ENCODE results near the gene NME3. TPM values are rescaled to one million over a fixed set of nuclear protein-coding genes. Genes with fewer than 3 reads are reported as not detected.

Gene NME3
- total RNA-seq, 1 experiment from 2014 or later, result 86.8 TPM

DNA sequence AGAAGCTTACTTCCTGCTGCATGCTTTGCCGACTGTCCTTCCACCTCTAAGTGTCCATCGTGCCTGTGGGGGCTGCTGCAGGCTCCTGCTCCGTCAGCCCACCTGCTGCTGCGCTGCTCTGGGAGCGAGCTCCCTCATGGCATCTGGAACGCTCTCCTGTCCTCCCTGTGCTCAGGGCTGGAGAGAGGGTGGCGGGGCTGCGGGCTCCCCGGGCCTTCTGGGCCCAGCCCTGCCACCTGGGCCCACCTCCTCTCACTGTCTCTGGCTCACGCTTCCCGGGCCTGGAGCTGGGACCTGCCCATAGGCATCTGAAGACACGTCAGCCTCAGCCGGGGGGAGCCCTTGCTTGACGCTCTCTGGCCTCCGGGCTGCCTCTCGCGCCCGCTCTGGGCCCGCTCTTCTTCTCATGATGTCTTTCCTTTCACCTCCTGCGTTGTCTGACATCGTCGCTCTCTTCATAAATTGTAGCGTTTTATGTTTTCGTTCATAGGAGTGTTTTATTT is 27.0 kb downstream of the NME3 start:
- Mint-ChIP-seq H3K4me3 (no peak overlapping the region), H3K4me1 (no peaks in the 10 kb centered on the region), H3K9me3 (no peaks in the 10 kb centered on the region), H3K27ac (no peak overlapping the region), H3K27me3 (ENCODE audit: low read depth) (no peaks in the 10 kb centered on the region), H3K36me3 (peaks cover 4% of the 10 kb centered on the region)
- CTCF ChIA-PET, result no interaction called here
- DNase-seq (ENCODE audit: low spot score), result no peak
- POLR2A ChIA-PET, result no interaction called here
- TF ChIP-seq, protein P1, sequence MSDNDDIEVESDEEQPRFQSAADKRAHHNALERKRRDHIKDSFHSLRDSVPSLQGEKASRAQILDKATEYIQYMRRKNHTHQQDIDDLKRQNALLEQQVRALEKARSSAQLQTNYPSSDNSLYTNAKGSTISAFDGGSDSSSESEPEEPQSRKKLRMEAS (CRISPR knock-in tag; IDR thresholded peaks at IDR 0.05), result no peak
- TF ChIP-seq ATF1 (CRISPR knock-in tag; IDR thresholded peaks at IDR 0.05) (no peak), HMGA2 (CRISPR knock-in tag; IDR thresholded peaks at IDR 0.05) (no peak), PRRX2 (CRISPR knock-in tag; IDR thresholded peaks at IDR 0.05) (no peak), MXD4 (CRISPR knock-in tag; IDR thresholded peaks at IDR 0.05; ENCODE audit: borderline replicate concordance) (no peak), TCF7 (CRISPR knock-in tag; IDR thresholded peaks at IDR 0.05; ENCODE audit: low read depth) (no peak), ZNF416 (CRISPR knock-in tag; IDR thresholded peaks at IDR 0.05) (no peak), IRF2 (CRISPR knock-in tag; IDR thresholded peaks at IDR 0.05; ENCODE audit: borderline replicate concordance, low read depth) (no peak), NFYB (CRISPR knock-in tag; conservative IDR thresholded peaks at IDR 0.05; ENCODE audit: low read depth) (no peak), FOXK1 (CRISPR knock-in tag; IDR thresholded peaks at IDR 0.05) (no peak), TEAD4 (CRISPR knock-in tag; IDR thresholded peaks at IDR 0.05) (no peak)
- TF ChIP-seq, protein P2, sequence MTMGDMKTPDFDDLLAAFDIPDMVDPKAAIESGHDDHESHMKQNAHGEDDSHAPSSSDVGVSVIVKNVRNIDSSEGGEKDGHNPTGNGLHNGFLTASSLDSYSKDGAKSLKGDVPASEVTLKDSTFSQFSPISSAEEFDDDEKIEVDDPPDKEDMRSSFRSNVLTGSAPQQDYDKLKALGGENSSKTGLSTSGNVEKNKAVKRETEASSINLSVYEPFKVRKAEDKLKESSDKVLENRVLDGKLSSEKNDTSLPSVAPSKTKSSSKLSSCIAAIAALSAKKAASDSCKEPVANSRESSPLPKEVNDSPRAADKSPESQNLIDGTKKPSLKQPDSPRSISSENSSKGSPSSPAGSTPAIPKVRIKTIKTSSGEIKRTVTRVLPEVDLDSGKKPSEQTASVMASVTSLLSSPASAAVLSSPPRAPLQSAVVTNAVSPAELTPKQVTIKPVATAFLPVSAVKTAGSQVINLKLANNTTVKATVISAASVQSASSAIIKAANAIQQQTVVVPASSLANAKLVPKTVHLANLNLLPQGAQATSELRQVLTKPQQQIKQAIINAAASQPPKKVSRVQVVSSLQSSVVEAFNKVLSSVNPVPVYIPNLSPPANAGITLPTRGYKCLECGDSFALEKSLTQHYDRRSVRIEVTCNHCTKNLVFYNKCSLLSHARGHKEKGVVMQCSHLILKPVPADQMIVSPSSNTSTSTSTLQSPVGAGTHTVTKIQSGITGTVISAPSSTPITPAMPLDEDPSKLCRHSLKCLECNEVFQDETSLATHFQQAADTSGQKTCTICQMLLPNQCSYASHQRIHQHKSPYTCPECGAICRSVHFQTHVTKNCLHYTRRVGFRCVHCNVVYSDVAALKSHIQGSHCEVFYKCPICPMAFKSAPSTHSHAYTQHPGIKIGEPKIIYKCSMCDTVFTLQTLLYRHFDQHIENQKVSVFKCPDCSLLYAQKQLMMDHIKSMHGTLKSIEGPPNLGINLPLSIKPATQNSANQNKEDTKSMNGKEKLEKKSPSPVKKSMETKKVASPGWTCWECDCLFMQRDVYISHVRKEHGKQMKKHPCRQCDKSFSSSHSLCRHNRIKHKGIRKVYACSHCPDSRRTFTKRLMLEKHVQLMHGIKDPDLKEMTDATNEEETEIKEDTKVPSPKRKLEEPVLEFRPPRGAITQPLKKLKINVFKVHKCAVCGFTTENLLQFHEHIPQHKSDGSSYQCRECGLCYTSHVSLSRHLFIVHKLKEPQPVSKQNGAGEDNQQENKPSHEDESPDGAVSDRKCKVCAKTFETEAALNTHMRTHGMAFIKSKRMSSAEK (CRISPR knock-in tag; IDR thresholded peaks at IDR 0.05; ENCODE audit: borderline replicate concordance), result no peak
- TF ChIP-seq, protein P3, sequence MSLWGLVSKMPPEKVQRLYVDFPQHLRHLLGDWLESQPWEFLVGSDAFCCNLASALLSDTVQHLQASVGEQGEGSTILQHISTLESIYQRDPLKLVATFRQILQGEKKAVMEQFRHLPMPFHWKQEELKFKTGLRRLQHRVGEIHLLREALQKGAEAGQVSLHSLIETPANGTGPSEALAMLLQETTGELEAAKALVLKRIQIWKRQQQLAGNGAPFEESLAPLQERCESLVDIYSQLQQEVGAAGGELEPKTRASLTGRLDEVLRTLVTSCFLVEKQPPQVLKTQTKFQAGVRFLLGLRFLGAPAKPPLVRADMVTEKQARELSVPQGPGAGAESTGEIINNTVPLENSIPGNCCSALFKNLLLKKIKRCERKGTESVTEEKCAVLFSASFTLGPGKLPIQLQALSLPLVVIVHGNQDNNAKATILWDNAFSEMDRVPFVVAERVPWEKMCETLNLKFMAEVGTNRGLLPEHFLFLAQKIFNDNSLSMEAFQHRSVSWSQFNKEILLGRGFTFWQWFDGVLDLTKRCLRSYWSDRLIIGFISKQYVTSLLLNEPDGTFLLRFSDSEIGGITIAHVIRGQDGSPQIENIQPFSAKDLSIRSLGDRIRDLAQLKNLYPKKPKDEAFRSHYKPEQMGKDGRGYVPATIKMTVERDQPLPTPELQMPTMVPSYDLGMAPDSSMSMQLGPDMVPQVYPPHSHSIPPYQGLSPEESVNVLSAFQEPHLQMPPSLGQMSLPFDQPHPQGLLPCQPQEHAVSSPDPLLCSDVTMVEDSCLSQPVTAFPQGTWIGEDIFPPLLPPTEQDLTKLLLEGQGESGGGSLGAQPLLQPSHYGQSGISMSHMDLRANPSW (CRISPR knock-in tag; conservative IDR thresholded peaks at IDR 0.05; ENCODE audit: low read depth), result no peak
- TF ChIP-seq, protein P4, sequence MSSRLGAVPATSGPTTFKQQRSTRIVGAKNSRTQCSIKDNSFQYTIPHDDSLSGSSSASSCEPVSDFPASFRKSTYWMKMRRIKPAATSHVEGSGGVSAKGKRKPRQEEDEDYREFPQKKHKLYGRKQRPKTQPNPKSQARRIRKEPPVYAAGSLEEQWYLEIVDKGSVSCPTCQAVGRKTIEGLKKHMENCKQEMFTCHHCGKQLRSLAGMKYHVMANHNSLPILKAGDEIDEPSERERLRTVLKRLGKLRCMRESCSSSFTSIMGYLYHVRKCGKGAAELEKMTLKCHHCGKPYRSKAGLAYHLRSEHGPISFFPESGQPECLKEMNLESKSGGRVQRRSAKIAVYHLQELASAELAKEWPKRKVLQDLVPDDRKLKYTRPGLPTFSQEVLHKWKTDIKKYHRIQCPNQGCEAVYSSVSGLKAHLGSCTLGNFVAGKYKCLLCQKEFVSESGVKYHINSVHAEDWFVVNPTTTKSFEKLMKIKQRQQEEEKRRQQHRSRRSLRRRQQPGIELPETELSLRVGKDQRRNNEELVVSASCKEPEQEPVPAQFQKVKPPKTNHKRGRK (CRISPR knock-in tag; IDR thresholded peaks at IDR 0.05; ENCODE audit: borderline replicate concordance), result no peak
- TF ChIP-seq, protein P5, sequence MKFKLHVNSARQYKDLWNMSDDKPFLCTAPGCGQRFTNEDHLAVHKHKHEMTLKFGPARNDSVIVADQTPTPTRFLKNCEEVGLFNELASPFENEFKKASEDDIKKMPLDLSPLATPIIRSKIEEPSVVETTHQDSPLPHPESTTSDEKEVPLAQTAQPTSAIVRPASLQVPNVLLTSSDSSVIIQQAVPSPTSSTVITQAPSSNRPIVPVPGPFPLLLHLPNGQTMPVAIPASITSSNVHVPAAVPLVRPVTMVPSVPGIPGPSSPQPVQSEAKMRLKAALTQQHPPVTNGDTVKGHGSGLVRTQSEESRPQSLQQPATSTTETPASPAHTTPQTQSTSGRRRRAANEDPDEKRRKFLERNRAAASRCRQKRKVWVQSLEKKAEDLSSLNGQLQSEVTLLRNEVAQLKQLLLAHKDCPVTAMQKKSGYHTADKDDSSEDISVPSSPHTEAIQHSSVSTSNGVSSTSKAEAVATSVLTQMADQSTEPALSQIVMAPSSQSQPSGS (CRISPR knock-in tag; IDR thresholded peaks at IDR 0.05; ENCODE audit: borderline replicate concordance, low read depth), result no peak
- TF ChIP-seq, protein P6, sequence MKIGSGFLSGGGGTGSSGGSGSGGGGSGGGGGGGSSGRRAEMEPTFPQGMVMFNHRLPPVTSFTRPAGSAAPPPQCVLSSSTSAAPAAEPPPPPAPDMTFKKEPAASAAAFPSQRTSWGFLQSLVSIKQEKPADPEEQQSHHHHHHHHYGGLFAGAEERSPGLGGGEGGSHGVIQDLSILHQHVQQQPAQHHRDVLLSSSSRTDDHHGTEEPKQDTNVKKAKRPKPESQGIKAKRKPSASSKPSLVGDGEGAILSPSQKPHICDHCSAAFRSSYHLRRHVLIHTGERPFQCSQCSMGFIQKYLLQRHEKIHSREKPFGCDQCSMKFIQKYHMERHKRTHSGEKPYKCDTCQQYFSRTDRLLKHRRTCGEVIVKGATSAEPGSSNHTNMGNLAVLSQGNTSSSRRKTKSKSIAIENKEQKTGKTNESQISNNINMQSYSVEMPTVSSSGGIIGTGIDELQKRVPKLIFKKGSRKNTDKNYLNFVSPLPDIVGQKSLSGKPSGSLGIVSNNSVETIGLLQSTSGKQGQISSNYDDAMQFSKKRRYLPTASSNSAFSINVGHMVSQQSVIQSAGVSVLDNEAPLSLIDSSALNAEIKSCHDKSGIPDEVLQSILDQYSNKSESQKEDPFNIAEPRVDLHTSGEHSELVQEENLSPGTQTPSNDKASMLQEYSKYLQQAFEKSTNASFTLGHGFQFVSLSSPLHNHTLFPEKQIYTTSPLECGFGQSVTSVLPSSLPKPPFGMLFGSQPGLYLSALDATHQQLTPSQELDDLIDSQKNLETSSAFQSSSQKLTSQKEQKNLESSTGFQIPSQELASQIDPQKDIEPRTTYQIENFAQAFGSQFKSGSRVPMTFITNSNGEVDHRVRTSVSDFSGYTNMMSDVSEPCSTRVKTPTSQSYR (CRISPR knock-in tag; IDR thresholded peaks at IDR 0.05), result no peak
- no peak for ATAC-seq
